Measurements from ENCODE around the gene ARAP2. TPM values are rescaled to one million over a fixed set of nuclear protein-coding genes. Genes with fewer than 3 reads are reported as not detected.

Gene ARAP2
- total RNA-seq, 8 experiments from 2014 or later, result 0.46 to 47.1 (median 1.9) TPM

- Histone ChIP-seq H3K27ac (no peak overlapping the region), H3K4me3 (no peak overlapping the region), H3K4me1 (replicated peaks in 1 of 2) (no peaks in the 10 kb centered on the region)
- in situ Hi-C loops (cut with MboI; ENCODE audit: low pct_unique_long_range_greater_than_20kb in 2 of 9, low sequenced_read_pairs in 9 of 9, unreplicated experiment in 9 of 9), result no loop called here
- ATAC-seq (replicated peaks in 6 of 8), result peak in 1 of 8 experiments; percentile 79
- 0 to 100% (median 37%) methylated on average over 1 to 2 of the region's 2 CpGs; no CpG with 5 or more reads in 2 of the 10 experiments for WGBS, 10 experiments
These were observed 19.1 kb downstream of the ARAP2 start for GRCh38 chr4:36224972-36225903.

GRCh38 chr4:36222702-36223101, 21.6 kb downstream of the ARAP2 start:
- in situ Hi-C loops (cut with MboI; ENCODE audit: low pct_unique_long_range_greater_than_20kb in 2 of 9, low sequenced_read_pairs in 9 of 9, unreplicated experiment in 9 of 9), result no loop called here
- H3K4me1 ChIP-seq (replicated peaks in 1 of 2), result no peaks in the 10 kb centered on the region
- no peak overlapping the region for H3K4me3 ChIP-seq
- no peak overlapping the region for H3K27ac ChIP-seq
- WGBS, 10 experiments, result 22 to 100% (median 87%) methylated on average over 1 of the region's 1 CpG
- ATAC-seq (replicated peaks in 6 of 8), result no peak

GRCh38 chr4:36220776-36221175, 23.5 kb downstream of the ARAP2 start:
- Histone ChIP-seq H3K4me1 (replicated peaks in 1 of 2) (no peaks in the 10 kb centered on the region), H3K27ac (no peak overlapping the region), H3K4me3 (no peak overlapping the region)
- in situ Hi-C loops (cut with MboI; ENCODE audit: low pct_unique_long_range_greater_than_20kb in 2 of 9, low sequenced_read_pairs in 9 of 9, unreplicated experiment in 9 of 9), result no loop called here
- WGBS, 10 experiments, result 5 to 93% (median 73%) methylated on average over 1 to 3 of the region's 3 CpGs; no CpG with 5 or more reads in 1 of the 10 experiments
- no peak for ATAC-seq (replicated peaks in 6 of 8)

- Histone ChIP-seq H3K27ac (no peak overlapping the region), H3K4me1 (replicated peaks in 1 of 2) (peaks cover 9 to 12% of the 10 kb centered on the region in 2 donors), H3K4me3 (no peak overlapping the region)
- in situ Hi-C loops (cut with MboI; ENCODE audit: low pct_unique_long_range_greater_than_20kb in 2 of 9, low sequenced_read_pairs in 9 of 9, unreplicated experiment in 9 of 9), result no loop called here
- ATAC-seq (replicated peaks in 6 of 8), result no peak
These were observed 26.2 kb downstream of the ARAP2 start for GRCh38 chr4:36218121-36218520.

- in situ Hi-C loops (cut with MboI; ENCODE audit: low pct_unique_long_range_greater_than_20kb in 2 of 9, low sequenced_read_pairs in 9 of 9, unreplicated experiment in 9 of 9), result no loop called here
- WGBS, 10 experiments, result 0 to 97% (median 73%) methylated on average over 1 to 3 of the region's 3 CpGs; no CpG with 5 or more reads in 2 of the 10 experiments
- peaks cover 9 to 26% of the 10 kb centered on the region in 2 donors for H3K4me1 ChIP-seq (replicated peaks in 1 of 2)
- no peak overlapping the region for H3K27ac ChIP-seq
- no peak for ATAC-seq (replicated peaks in 6 of 8)
- no peak overlapping the region for H3K4me3 ChIP-seq
These were observed 28.7 kb downstream of the ARAP2 start for GRCh38 chr4:36215627-36216026.

- no peak overlapping the region for H3K4me3 ChIP-seq
These were observed 29.4 kb downstream of the ARAP2 start for GRCh38 chr4:36214735-36215485.

GRCh38 chr4:36213977-36214376, 30.3 kb downstream of the ARAP2 start:
- 5 to 67% (median 20%) methylated on average over 1 to 2 of the region's 2 CpGs; no CpG with 5 or more reads in 1 of the 10 experiments for WGBS, 10 experiments
- H3K4me3 ChIP-seq, result no peak overlapping the region
- in situ Hi-C loops (cut with MboI; ENCODE audit: low pct_unique_long_range_greater_than_20kb in 2 of 9, low sequenced_read_pairs in 9 of 9, unreplicated experiment in 9 of 9), result no loop called here
- peaks cover 9 to 32% of the 10 kb centered on the region in 2 donors for H3K4me1 ChIP-seq (replicated peaks in 1 of 2)
- no peak overlapping the region for H3K27ac ChIP-seq
- ATAC-seq (replicated peaks in 6 of 8), result peak in 5 of 8 experiments; percentile 53 to 82 (median 71)

More at GRCh38 chr4:36214735-36215485, 29.4 kb downstream of the ARAP2 start:
- in situ Hi-C loops (cut with MboI; ENCODE audit: low pct_unique_long_range_greater_than_20kb in 2 of 9, low sequenced_read_pairs in 9 of 9, unreplicated experiment in 9 of 9), result no loop called here
- 11 to 87% (median 65%) methylated on average over 3 to 4 of the region's 4 CpGs for WGBS, 10 experiments
- ATAC-seq (replicated peaks in 6 of 8), result no peak
- Histone ChIP-seq H3K27ac (no peak overlapping the region), H3K4me1 (replicated peaks in 1 of 2) (peaks cover 9 to 32% of the 10 kb centered on the region in 2 donors)

GRCh38 chr4:36211084-36211483, 33.2 kb downstream of the ARAP2 start:
- ATAC-seq (replicated peaks in 6 of 8), result peak in 6 of 8 experiments; percentile 39 to 89 (median 50)
- in situ Hi-C loops (cut with MboI; ENCODE audit: low pct_unique_long_range_greater_than_20kb in 2 of 9, low sequenced_read_pairs in 9 of 9, unreplicated experiment in 9 of 9), result no loop called here
- Histone ChIP-seq H3K4me3 (no peak overlapping the region), H3K27ac (no peak overlapping the region), H3K4me1 (replicated peaks in 1 of 2) (peaks cover 9 to 44% of the 10 kb centered on the region in 2 donors)
- WGBS, 10 experiments, result 14 to 100% (median 67%) methylated on average over 1 of the region's 1 CpG; no CpG with 5 or more reads in 3 of the 10 experiments

- in situ Hi-C loops (cut with MboI; ENCODE audit: low pct_unique_long_range_greater_than_20kb in 2 of 9, low sequenced_read_pairs in 9 of 9, unreplicated experiment in 9 of 9), result no loop called here
- 4 to 100% (median 83%) methylated on average over 1 to 6 of the region's 7 CpGs; no CpG with 5 or more reads in 1 of the 10 experiments for WGBS, 10 experiments
- H3K4me1 ChIP-seq (replicated peaks in 1 of 2), result peaks cover 9 to 44% of the 10 kb centered on the region in 2 donors
- ATAC-seq (replicated peaks in 6 of 8), result peak in 2 of 8 experiments; percentile 17 to 59
- H3K27ac ChIP-seq, result no peak overlapping the region
- no peak overlapping the region for H3K4me3 ChIP-seq
These were observed 34.2 kb downstream of the ARAP2 start for GRCh38 chr4:36209941-36210649.

GRCh38 chr4:36208893-36209473, 35.3 kb downstream of the ARAP2 start:
- Histone ChIP-seq H3K4me3 (no peak overlapping the region), H3K4me1 (replicated peaks in 1 of 2) (peaks cover 0 to 41% of the 10 kb centered on the region in 2 donors), H3K27ac (no peak overlapping the region)
- 0 to 100% (median 85%) methylated on average over 1 to 4 of the region's 4 CpGs for WGBS, 10 experiments
- in situ Hi-C loops (cut with MboI; ENCODE audit: low pct_unique_long_range_greater_than_20kb in 2 of 9, low sequenced_read_pairs in 9 of 9, unreplicated experiment in 9 of 9), result no loop called here
- ATAC-seq (replicated peaks in 6 of 8), result peak in 1 of 8 experiments; percentile 34

- H3K4me1 ChIP-seq (replicated peaks in 1 of 2), result peaks cover 0 to 31% of the 10 kb centered on the region in 2 donors
- H3K4me3 ChIP-seq, result no peak overlapping the region
- in situ Hi-C loops (cut with MboI; ENCODE audit: low pct_unique_long_range_greater_than_20kb in 2 of 9, low sequenced_read_pairs in 9 of 9, unreplicated experiment in 9 of 9), result no loop called here
- ATAC-seq (replicated peaks in 6 of 8), result peak in 3 of 8 experiments; percentile 15 to 54 (median 54)
- H3K27ac ChIP-seq, result no peak overlapping the region
- WGBS, 10 experiments, result 26 to 85% (median 68%) methylated on average over 3 to 9 of the region's 9 CpGs
These were observed 36.3 kb downstream of the ARAP2 start for GRCh38 chr4:36207831-36208520.

GRCh38 chr4:36207367-36207766, 36.9 kb downstream of the ARAP2 start:
- 0 to 100% (median 92%) methylated on average over 1 of the region's 1 CpG; no CpG with 5 or more reads in 3 of the 10 experiments for WGBS, 10 experiments
- no peak for ATAC-seq (replicated peaks in 6 of 8)
- H3K4me1 ChIP-seq (replicated peaks in 1 of 2), result peaks cover 0 to 30% of the 10 kb centered on the region in 2 donors
- in situ Hi-C loops (cut with MboI; ENCODE audit: low pct_unique_long_range_greater_than_20kb in 2 of 9, low sequenced_read_pairs in 9 of 9, unreplicated experiment in 9 of 9), result no loop called here
- no peak overlapping the region for H3K4me3 ChIP-seq
- H3K27ac ChIP-seq, result no peak overlapping the region

All from motor neuron (in vitro differentiated cells).